HCT116 (cell line): ENCODE data around the gene GBP7. TPM values are rescaled to one million over a fixed set of nuclear protein-coding genes. Genes with fewer than 3 reads are reported as not detected.

Source experiments
- ATAC-seq: fragments of 200-7000 bp; cut with Tn5 transposase; 2 replicates; pipeline ENCODE4 v1.9.1; 2020; ENCODE audit warnings: mild to moderate bottlenecking, moderate library complexity
- BruUV-seq: library from RNA; stranded (reverse); fragments of 400-500 nt; replicated peaks from 2 replicates; lab custom pipeline; 2021; lab: Mats Ljungman, UMichigan
- CTCF ChIA-PET: fragments of 300-600 bp; sonication (Branson Sonifier 250); formaldehyde crosslinking; loops from one replicate; lab custom pipeline; 2021; ENCODE audit warnings: antibody characterized with exemption; lab: Charles Lee
- POLR2A ChIA-PET: fragments of 300-600, 350-600 bp; sonication (Branson Sonifier 250); formaldehyde crosslinking; loops from one replicate; lab custom pipeline; 2021; ENCODE audit warnings: antibody characterized with exemption; lab: Charles Lee
- RAD21 ChIA-PET, 2 experiments: fragments of 300-600 bp; sonication (Branson Sonifier 250); formaldehyde crosslinking; loops; one replicate each; lab custom pipeline; 2023; ENCODE audit warnings: low total read pairs in 2 of 2; ENCODE audit not compliant: uncharacterized antibody in 2 of 2, unreplicated experiment in 2 of 2, low non-redundant PET in 1 of 2; lab: Charles Lee
- DNase-seq: peaks from one replicate; pipeline ENCODE4 v3.0.0-alpha.2; 2010; ENCODE audit warnings: low read depth, low spot score
- H2AFZ ChIP-seq: fragments of 200-600 bp; shearing (Covaris generic), sonication (generic); 2 replicates; pipeline ENCODE4 v1.6.1; 2017; ENCODE audit warnings: low read depth, mixed run types, mixed read lengths, antibody characterized with exemption, low read length; ENCODE audit not compliant: poor library complexity, severe bottlenecking
- H3K27ac ChIP-seq: 2 replicates; pipeline ENCODE4 v1.5.1; 2012; ENCODE audit warnings: low read depth, low read length
- H3K27me3 ChIP-seq: fragments of 200-600 bp; sonication (generic); 2 replicates; pipeline ENCODE4 v1.6.1; 2016; ENCODE audit warnings: mixed run types, low read length, mixed read lengths; ENCODE audit not compliant: insufficient read depth
- H3K36me3 ChIP-seq, 2 experiments: fragments of 200-500 bp in 1 of 2; fragments of 200-600 bp in 1 of 2; sonication (Bioruptor generic) in 1 of 2; sonication (generic) in 1 of 2; 2 replicates each; pipeline versions ENCODE4 v1.5.1 to v1.6.1; 2014 to 2016; ENCODE audit warnings: low read length in 2 of 2, inconsistent platforms in 1 of 2, mixed read lengths in 1 of 2, mixed run types in 1 of 2; ENCODE audit not compliant: insufficient read depth in 2 of 2, control insufficient read depth in 1 of 2
- H3K4me1 ChIP-seq, 2 experiments: fragments of 200-600 bp in 1 of 2; sonication (generic) in 1 of 2; 2 replicates each; pipeline versions ENCODE4 v1.5.1 to v1.6.1; 2012 to 2017; ENCODE audit warnings: low read length in 2 of 2, inconsistent platforms in 1 of 2, mild to moderate bottlenecking in 1 of 2, mixed read lengths in 1 of 2, mixed run types in 1 of 2, moderate library complexity in 1 of 2; ENCODE audit not compliant: insufficient read depth in 2 of 2, control insufficient read depth in 1 of 2
- H3K4me2 ChIP-seq: fragments of 200-600 bp; sonication (generic); 2 replicates; pipeline ENCODE4 v1.6.1; 2017; ENCODE audit warnings: mixed run types, low read length, mixed read lengths
- H3K4me3 ChIP-seq, 2 experiments: fragments of 200-600 bp in 1 of 2; sonication (generic) in 1 of 2; replicated peaks in 1 of 2; 2 replicates each; pipeline ENCODE4 v1.5.1; 2011 to 2016; ENCODE audit warnings: low read length in 2 of 2, control low read depth in 1 of 2, low read depth in 1 of 2, mild to moderate bottlenecking in 1 of 2, mixed read lengths in 1 of 2, mixed run types in 1 of 2
- H3K79me2 ChIP-seq: fragments of 200-600 bp; sonication (generic); 2 replicates; pipeline ENCODE4 v1.6.1; 2017; ENCODE audit warnings: mild to moderate bottlenecking, mixed run types, low read length, moderate library complexity, mixed read lengths; ENCODE audit not compliant: insufficient read depth
- H3K9ac ChIP-seq: fragments of 200-600 bp; sonication (generic); 2 replicates; pipeline ENCODE4 v1.6.1; 2016; ENCODE audit warnings: low read length, mixed read lengths
- H3K9me2 ChIP-seq: fragments of 200-600 bp; sonication (generic), shearing (Covaris generic); 2 replicates; pipeline ENCODE4 v1.6.1; 2017; ENCODE audit warnings: mixed run types, mild to moderate bottlenecking, moderate library complexity; ENCODE audit not compliant: insufficient read depth
- H3K9me3 ChIP-seq, 2 experiments: fragments of 200-500 bp in 1 of 2; fragments of 200-600 bp in 1 of 2; sonication (Bioruptor generic) in 1 of 2; sonication (generic) in 1 of 2; 2 replicates each; pipeline ENCODE4 v1.6.1; 2014 to 2017; ENCODE audit warnings: low read length in 2 of 2, mixed read lengths in 2 of 2, inconsistent platforms in 1 of 2, low read depth in 1 of 2, mild to moderate bottlenecking in 1 of 2, mixed run types in 1 of 2, moderate library complexity in 1 of 2; ENCODE audit not compliant: control insufficient read depth in 1 of 2, insufficient read depth in 1 of 2
- H4K20me1 ChIP-seq: fragments of 200-600 bp; sonication (generic), shearing (Covaris generic); 2 replicates; pipeline ENCODE4 v1.6.1; 2017; ENCODE audit warnings: mixed run types, mild to moderate bottlenecking, moderate library complexity; ENCODE audit not compliant: insufficient read depth
- ATF3 ChIP-seq: IDR thresholded peaks from 2 replicates; pipeline ENCODE4 v1.6.1; 2012
- CEBPB ChIP-seq: IDR thresholded peaks from 2 replicates; pipeline ENCODE4 v1.6.1; 2012; ENCODE audit warnings: low read depth
- CTCF ChIP-seq, 3 experiments: fragments of 200-600 bp in 1 of 3; sonication (generic) in 1 of 3; IDR thresholded peaks in 2 of 3; conservative IDR thresholded peaks in 1 of 3; 2 replicates each; pipeline ENCODE4 v1.5.1; 2012 to 2017; ENCODE audit warnings: low read depth in 2 of 3, low read length in 2 of 3, antibody characterized with exemption in 1 of 3, borderline replicate concordance in 1 of 3, control low read depth in 1 of 3, mild to moderate bottlenecking in 1 of 3, mixed read lengths in 1 of 3, mixed run types in 1 of 3, moderate library complexity in 1 of 3; ENCODE audit not compliant: insufficient read depth in 1 of 3
- ELF1 ChIP-seq: IDR thresholded peaks from 2 replicates; pipeline ENCODE4 v1.6.1; 2012; ENCODE audit warnings: low read depth, borderline replicate concordance
- EZH2 ChIP-seq: fragments of 200-600 bp; sonication (generic); IDR thresholded peaks from 2 replicates; pipeline ENCODE4 v1.6.1; 2017; ENCODE audit warnings: antibody characterized with exemption, mixed run types
- EZH2phosphoT487 ChIP-seq: fragments of 200-600 bp; IDR thresholded peaks from 2 replicates; pipeline ENCODE4 v1.6.1; 2018; ENCODE audit warnings: antibody characterized with exemption, borderline replicate concordance
- FOSL1 ChIP-seq: IDR thresholded peaks from 2 replicates; pipeline ENCODE4 v1.6.1; 2012; ENCODE audit warnings: low read depth
- JUND ChIP-seq: IDR thresholded peaks from 2 replicates; pipeline ENCODE4 v1.6.1; 2012
- MAX ChIP-seq: IDR thresholded peaks from 2 replicates; pipeline ENCODE4 v1.6.1; 2012
- POLR2A ChIP-seq: IDR thresholded peaks from 2 replicates; pipeline ENCODE4 v1.7.0; 2011; ENCODE audit warnings: borderline replicate concordance; ENCODE audit not compliant: insufficient read depth, insufficient read length; ENCODE audit errors: extremely low read depth
- REST ChIP-seq: IDR thresholded peaks from 2 replicates; pipeline ENCODE4 v1.6.1; 2012; ENCODE audit warnings: low read depth
- SRF ChIP-seq: IDR thresholded peaks from 2 replicates; pipeline ENCODE4 v1.6.1; 2012; ENCODE audit warnings: low read depth
- intact Hi-C: fragments of 100-400 bp; cut with micrococcal nuclease; formaldehyde crosslinking; loops from 2 replicates; pipeline ENCODE4 v1.10.0; 2022
- total RNA-seq: library from RNA; stranded (reverse); gene quantifications from one replicate; pipeline ENCODE4 v1.2.1, GENCODE V29; 2021; ENCODE audit not compliant: unreplicated experiment

The GBP7 gene
- total RNA-seq, 1 experiment from 2014 or later: not detected

GRCh38 chr1:89121641-89122040 is 54.2 kb downstream of the GBP7 start:
- Histone ChIP-seq H3K4me3 (no peak overlapping the region), H2AFZ (no peak overlapping the region), H4K20me1 (no peaks in the 10 kb centered on the region), H3K27me3 (no peaks in the 10 kb centered on the region), H3K36me3 (no peaks in the 10 kb centered on the region), H3K4me2 (no peak overlapping the region), H3K9me3 (no peaks in the 10 kb centered on the region), H3K79me2 (no peaks in the 10 kb centered on the region), H3K9ac (no peak overlapping the region), H3K27ac (no peak overlapping the region), H3K9me2 (no peaks in the 10 kb centered on the region), H3K4me1 (peaks cover 0 to 8% of the 10 kb centered on the region in 2 experiments; a peak in 1 of 4 replicates)
- no peak for TF ChIP-seq SRF
- TF ChIP-seq ELF1: no peak
- RAD21 ChIA-PET: no interaction called here
- ATAC-seq (no peak), DNase-seq (no peak)
- intact Hi-C loops: no loop called here
- no TSS peak for BruUV-seq
- POLR2A ChIA-PET: no interaction called here
- CTCF ChIA-PET: no interaction called here

GRCh38 chr1:89114662-89115061 is 61.1 kb downstream of the GBP7 start:
- no peaks in the 10 kb centered on the region for H3K79me2 ChIP-seq
- no peak overlapping the region for H3K4me2 ChIP-seq
- H2AFZ ChIP-seq: no peak overlapping the region
- CTCF ChIA-PET: no interaction called here
- H3K4me1 ChIP-seq: no peaks in the 10 kb centered on the region
- intact Hi-C loops: no loop called here
- H3K27me3 ChIP-seq: no peaks in the 10 kb centered on the region
- no peaks in the 10 kb centered on the region for H4K20me1 ChIP-seq
- POLR2A ChIA-PET: no interaction called here
- TF ChIP-seq EZH2 (no peak), CEBPB (no peak), MAX (no peak), FOSL1 (no peak), CTCF (IDR thresholded peaks at IDR 0.05 in 2 of 3, conservative IDR thresholded peaks at IDR 0.05 in 1 of 3; ENCODE audit: borderline replicate concordance in 1 of 3, insufficient read depth in 1 of 3, low read depth in 2 of 3, low read length in 2 of 3) (no peak), REST (no peak), POLR2A (no peak), ATF3 (no peak), EZH2phosphoT487 (no peak), JUND (no peak)
- H3K9me2 ChIP-seq: no peaks in the 10 kb centered on the region
- no peaks in the 10 kb centered on the region for H3K9me3 ChIP-seq
- no peak for ATAC-seq
- no peak for DNase-seq
- H3K4me3 ChIP-seq: no peak overlapping the region
- BruUV-seq: no TSS peak
- no peaks in the 10 kb centered on the region for H3K36me3 ChIP-seq
- H3K9ac ChIP-seq: no peak overlapping the region
- RAD21 ChIA-PET: no interaction called here
- H3K27ac ChIP-seq: no peak overlapping the region
